ENCODE data around the gene FBXW9.
"Not testable (repeated sequence)": the region's sequence is repeated elsewhere in the genome, so short reads cannot be mapped to it uniquely, and the experiment has no call there.

The FBXW9 gene

GRCh38 chr19:12725612-12726011 is 29.2 kb upstream of the FBXW9 start:
- not testable (repeated sequence) for H3K4me1 ChIP-seq (ENCODE audit: control insufficient read depth, low read depth, low read length); H3K36me3 ChIP-seq (ENCODE audit: control insufficient read depth, insufficient read depth, low read length); H3K18ac ChIP-seq (ENCODE audit: low read length); H3K27me3 ChIP-seq (ENCODE audit: insufficient read depth, low read length, poor library complexity); H4K8ac ChIP-seq (ENCODE audit: low read depth, low read length); H3K4me3 ChIP-seq (ENCODE audit: low read length); H2BK120ac ChIP-seq (ENCODE audit: low read depth, low read length); H2BK5ac ChIP-seq (ENCODE audit: low read length); H2BK15ac ChIP-seq (replicated peaks; ENCODE audit: low read depth); H3K4ac ChIP-seq (ENCODE audit: low read depth, low read length); H3K23ac ChIP-seq (ENCODE audit: low read length); H3K56ac ChIP-seq (ENCODE audit: low read length); H3K27ac ChIP-seq (ENCODE audit: low read depth, low read length); DNase-seq; H3K9ac ChIP-seq (ENCODE audit: low read length); H4K5ac ChIP-seq (ENCODE audit: low read length); H3K79me1 ChIP-seq (ENCODE audit: low read length); H2AK5ac ChIP-seq (ENCODE audit: low read length); H3K4me2 ChIP-seq (ENCODE audit: low read length)
- peaks cover 27% of the 10 kb centered on the region for H3K79me2 ChIP-seq (ENCODE audit: control insufficient read depth, insufficient read depth, low read length)
- no CpG with 5 or more reads among the region's 10 CpGs for WGBS (ENCODE audit: extremely low coverage, insufficient coverage, low lambda C conversion rate)

- peak within 1 kb of the TSS; percentile 1 for H2BK5ac ChIP-seq (ENCODE audit: low read length)
- peaks cover 40% of the 10 kb centered on the region for H3K79me2 ChIP-seq (ENCODE audit: control insufficient read depth, insufficient read depth, low read length)
- H3K27me3 ChIP-seq (ENCODE audit: insufficient read depth, low read length, poor library complexity) = no peaks in the 10 kb centered on the region
- H4K5ac ChIP-seq (ENCODE audit: low read length) = peak within 1 kb of the TSS; percentile 34
- peak within 1 kb of the TSS; percentile 86 for H3K4me2 ChIP-seq (ENCODE audit: low read length)
- H3K4ac ChIP-seq (ENCODE audit: low read depth, low read length) = peak within 1 kb of the TSS; percentile 49
- peak within 1 kb of the TSS; percentile 80 for H3K4me3 ChIP-seq (ENCODE audit: low read length)
- H3K56ac ChIP-seq (ENCODE audit: low read length) = peak within 1 kb of the TSS; percentile 97
- peak within 1 kb of the TSS; percentile 91 for H4K8ac ChIP-seq (ENCODE audit: low read depth, low read length)
- no peaks in the 10 kb centered on the region for H3K4me1 ChIP-seq (ENCODE audit: control insufficient read depth, low read depth, low read length)
- DNase-seq = peak; percentile 91
- peaks cover 5% of the 10 kb centered on the region for H3K79me1 ChIP-seq (ENCODE audit: low read length)
- H2AK5ac ChIP-seq (ENCODE audit: low read length) = peak within 1 kb of the TSS; percentile 86
- peak within 1 kb of the TSS; percentile 33 for H3K27ac ChIP-seq (ENCODE audit: low read depth, low read length)
- H3K18ac ChIP-seq (ENCODE audit: low read length) = peak within 1 kb of the TSS; percentile 52
- H3K23ac ChIP-seq (ENCODE audit: low read length) = peak within 1 kb of the TSS; percentile 1
- peak within 1 kb of the TSS; percentile 97 for H3K9ac ChIP-seq (ENCODE audit: low read length)
- peaks cover 3% of the 10 kb centered on the region for H3K36me3 ChIP-seq (ENCODE audit: control insufficient read depth, insufficient read depth, low read length)
- no peak within 1 kb of the TSS for H2BK15ac ChIP-seq (replicated peaks; ENCODE audit: low read depth)
- H2BK120ac ChIP-seq (ENCODE audit: low read depth, low read length) = no peak within 1 kb of the TSS
- no CpG with 5 or more reads among the region's 28 CpGs for whole genome bisulfite sequencing (ENCODE audit: extremely low coverage, insufficient coverage, low lambda C conversion rate)
Measured at GRCh38 chr19:12723641-12724426, 27.4 kb upstream of the FBXW9 start, which contains the start of gene TNPO2. Gene TNPO2, minus strand, starts transcription at chr19:12723932. Its CDS starts 2,955 bp downstream, at chr19:12720977.

DNA sequence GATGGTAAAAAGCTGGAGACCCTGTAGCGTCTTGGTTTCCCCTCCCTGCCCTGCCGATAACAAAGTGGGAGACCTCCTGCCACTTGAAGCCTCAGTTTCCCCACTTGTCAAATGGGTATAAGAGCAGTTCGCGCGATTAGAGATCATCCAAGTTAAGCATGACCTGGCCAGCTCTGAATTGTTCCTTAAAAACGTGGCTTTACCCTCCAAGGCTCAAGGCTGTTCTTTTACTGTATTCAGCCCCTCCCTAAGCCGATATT is 26.9 kb upstream of the FBXW9 start:
- Histone ChIP-seq H3K4me3 (ENCODE audit: low read length) (peak overlapping the region; percentile 80), H3K18ac (ENCODE audit: low read length) (peak overlapping the region; percentile 52), H3K4me1 (ENCODE audit: control insufficient read depth, low read depth, low read length) (no peaks in the 10 kb centered on the region), H3K23ac (ENCODE audit: low read length) (peak overlapping the region; percentile 1), H4K8ac (ENCODE audit: low read depth, low read length) (peak overlapping the region; percentile 91), H2BK5ac (ENCODE audit: low read length) (peak overlapping the region; percentile 1), H2BK15ac (replicated peaks; ENCODE audit: low read depth) (no peak overlapping the region), H3K9ac (ENCODE audit: low read length) (peak overlapping the region; percentile 97), H4K5ac (ENCODE audit: low read length) (no peak overlapping the region), H3K27me3 (ENCODE audit: insufficient read depth, low read length, poor library complexity) (no peaks in the 10 kb centered on the region), H3K79me2 (ENCODE audit: control insufficient read depth, insufficient read depth, low read length) (peaks cover 44% of the 10 kb centered on the region), H3K36me3 (ENCODE audit: control insufficient read depth, insufficient read depth, low read length) (peaks cover 6% of the 10 kb centered on the region), H3K79me1 (ENCODE audit: low read length) (peaks cover 7% of the 10 kb centered on the region), H3K27ac (ENCODE audit: low read depth, low read length) (peak overlapping the region; percentile 25), H2AK5ac (ENCODE audit: low read length) (peak overlapping the region; percentile 3), H2BK120ac (ENCODE audit: low read depth, low read length) (no peak overlapping the region), H3K56ac (ENCODE audit: low read length) (peak overlapping the region; percentile 97), H3K4ac (ENCODE audit: low read depth, low read length) (peak overlapping the region; percentile 49), H3K4me2 (ENCODE audit: low read length) (peak overlapping the region; percentile 70)
- no CpG with 5 or more reads among the region's 7 CpGs for WGBS (ENCODE audit: extremely low coverage, insufficient coverage, low lambda C conversion rate)
- no peak for DNase-seq

DNA sequence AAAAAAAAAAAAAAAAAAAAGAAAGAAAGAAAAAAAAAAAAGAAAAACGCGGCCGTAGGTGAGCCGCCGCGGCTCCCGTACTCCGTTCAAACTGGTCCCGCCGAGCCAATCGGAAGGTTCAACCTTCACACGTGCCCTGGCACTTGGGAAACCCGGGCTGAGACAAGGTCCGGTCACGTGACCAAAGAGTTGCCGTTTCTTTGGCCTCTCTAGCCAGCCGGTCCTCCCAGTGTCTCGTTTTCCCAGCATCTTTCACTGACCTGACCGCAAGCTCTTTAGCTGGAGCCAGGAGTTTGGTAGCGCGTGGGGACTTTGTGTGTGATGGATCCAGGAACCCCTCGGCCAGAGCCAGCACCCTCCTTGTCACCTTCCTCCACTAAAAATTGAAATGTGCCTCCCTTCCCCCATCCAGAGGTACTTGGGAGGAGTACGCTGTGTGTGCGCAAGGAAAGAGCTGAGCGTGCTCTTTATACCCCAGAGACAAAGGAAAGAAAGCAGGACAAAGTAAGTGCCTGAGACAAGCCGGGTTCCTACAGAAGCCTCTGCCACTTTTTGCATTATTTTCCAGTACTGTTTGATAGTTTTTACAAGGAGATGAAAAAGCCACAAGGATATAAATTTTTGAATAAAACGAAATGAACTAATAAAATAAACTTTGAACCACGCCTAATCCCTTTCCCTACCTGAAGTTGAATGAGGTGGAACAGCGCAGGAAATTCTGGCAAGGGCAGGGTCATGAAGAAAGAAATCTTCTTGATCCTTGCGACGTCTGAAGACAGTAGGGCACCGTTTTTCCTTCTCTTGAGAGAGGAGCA is 26.3 kb upstream of the FBXW9 start:
- peak overlapping the region; percentile 52 for H3K18ac ChIP-seq (ENCODE audit: low read length)
- peak overlapping the region; percentile 92 for H3K4me3 ChIP-seq (ENCODE audit: low read length)
- no peak overlapping the region for H2BK15ac ChIP-seq (replicated peaks; ENCODE audit: low read depth)
- peak overlapping the region; percentile 99 for H3K9ac ChIP-seq (ENCODE audit: low read length)
- peak overlapping the region; percentile 86 for H2AK5ac ChIP-seq (ENCODE audit: low read length)
- peak overlapping the region; percentile 38 for H3K4ac ChIP-seq (ENCODE audit: low read depth, low read length)
- H3K27me3 ChIP-seq (ENCODE audit: insufficient read depth, low read length, poor library complexity) = no peaks in the 10 kb centered on the region
- H3K36me3 ChIP-seq (ENCODE audit: control insufficient read depth, insufficient read depth, low read length) = peaks cover 6% of the 10 kb centered on the region
- no peak overlapping the region for H2BK120ac ChIP-seq (ENCODE audit: low read depth, low read length)
- H3K79me2 ChIP-seq (ENCODE audit: control insufficient read depth, insufficient read depth, low read length) = peaks cover 44% of the 10 kb centered on the region
- peak overlapping the region; percentile 97 for H3K56ac ChIP-seq (ENCODE audit: low read length)
- peak overlapping the region; percentile 33 for H3K27ac ChIP-seq (ENCODE audit: low read depth, low read length)
- peak overlapping the region; percentile 70 for H3K4me2 ChIP-seq (ENCODE audit: low read length)
- H3K4me1 ChIP-seq (ENCODE audit: control insufficient read depth, low read depth, low read length) = no peaks in the 10 kb centered on the region
- no CpG with 5 or more reads among the region's 32 CpGs for WGBS (ENCODE audit: extremely low coverage, insufficient coverage, low lambda C conversion rate)
- H4K5ac ChIP-seq (ENCODE audit: low read length) = no peak overlapping the region
- no peak overlapping the region for H3K23ac ChIP-seq (ENCODE audit: low read length)
- H4K8ac ChIP-seq (ENCODE audit: low read depth, low read length) = peak overlapping the region; percentile 91
- H2BK5ac ChIP-seq (ENCODE audit: low read length) = no peak overlapping the region
- peaks cover 7% of the 10 kb centered on the region for H3K79me1 ChIP-seq (ENCODE audit: low read length)
- DNase-seq = peak; percentile 100

DNA sequence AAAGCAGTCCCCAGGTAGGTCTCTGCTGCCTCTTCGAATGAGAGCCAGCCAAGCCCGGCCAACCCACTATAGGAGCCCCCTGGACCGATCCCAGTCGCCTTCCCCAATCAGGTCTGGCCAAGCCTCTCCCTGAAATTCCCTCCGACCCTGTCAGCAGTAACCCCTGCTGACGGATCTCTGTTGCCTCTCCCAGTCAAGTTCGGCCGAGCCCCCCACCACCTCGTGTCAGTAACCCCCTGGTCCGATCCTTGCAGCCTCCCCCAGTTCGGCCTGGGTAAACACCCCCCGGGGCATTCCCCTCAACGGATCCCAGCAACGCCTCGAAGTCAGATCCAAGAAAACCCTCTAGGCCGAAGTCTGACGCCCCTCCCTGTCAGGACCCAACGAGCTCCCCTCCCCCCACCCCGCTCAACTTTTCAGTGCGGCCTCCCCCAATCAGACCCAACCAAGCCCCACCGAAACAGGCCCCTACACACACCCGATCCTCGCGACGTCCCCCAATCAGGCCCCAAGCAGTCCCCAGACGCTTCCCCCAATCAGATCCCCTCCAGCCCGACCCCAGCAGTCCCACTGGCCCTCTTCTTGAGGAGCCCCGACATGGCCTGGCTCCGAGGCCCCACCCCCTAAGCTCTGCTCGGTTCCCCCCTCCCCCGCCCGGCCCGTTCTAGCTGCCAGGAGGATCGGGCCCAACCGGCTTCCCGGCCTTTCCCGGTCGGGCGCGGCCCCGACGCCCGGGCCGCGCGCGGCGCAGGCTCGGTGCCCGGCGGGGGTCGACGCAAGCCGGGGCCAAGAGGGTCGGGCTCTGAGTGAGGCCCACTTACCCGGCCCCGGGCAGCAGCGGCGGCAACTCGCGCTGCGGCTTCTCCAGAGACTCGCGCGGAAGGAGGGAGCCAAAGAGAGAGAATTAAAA is 25.5 kb upstream of the FBXW9 start:
- Histone ChIP-seq H2AK5ac (ENCODE audit: low read length) (peak overlapping the region; percentile 93), H3K79me2 (ENCODE audit: control insufficient read depth, insufficient read depth, low read length) (peaks cover 44% of the 10 kb centered on the region), H3K18ac (ENCODE audit: low read length) (peak overlapping the region; percentile 98), H3K4ac (ENCODE audit: low read depth, low read length) (peak overlapping the region; percentile 100), H3K9ac (ENCODE audit: low read length) (peak overlapping the region; percentile 99), H3K56ac (ENCODE audit: low read length) (peak overlapping the region; percentile 96), H3K36me3 (ENCODE audit: control insufficient read depth, insufficient read depth, low read length) (peaks cover 6% of the 10 kb centered on the region), H3K79me1 (ENCODE audit: low read length) (peaks cover 8% of the 10 kb centered on the region), H3K27me3 (ENCODE audit: insufficient read depth, low read length, poor library complexity) (no peaks in the 10 kb centered on the region), H2BK5ac (ENCODE audit: low read length) (no peak overlapping the region), H2BK15ac (replicated peaks; ENCODE audit: low read depth) (no peak overlapping the region), H3K4me3 (ENCODE audit: low read length) (peak overlapping the region; percentile 92), H3K4me1 (ENCODE audit: control insufficient read depth, low read depth, low read length) (no peaks in the 10 kb centered on the region), H4K5ac (ENCODE audit: low read length) (no peak overlapping the region), H3K27ac (ENCODE audit: low read depth, low read length) (peak overlapping the region; percentile 95), H2BK120ac (ENCODE audit: low read depth, low read length) (peak overlapping the region; percentile 20), H4K8ac (ENCODE audit: low read depth, low read length) (no peak overlapping the region), H3K4me2 (ENCODE audit: low read length) (peak overlapping the region; percentile 75), H3K23ac (ENCODE audit: low read length) (peak overlapping the region; percentile 80)
- no CpG with 5 or more reads among the region's 65 CpGs for WGBS (ENCODE audit: extremely low coverage, insufficient coverage, low lambda C conversion rate)
- peak; percentile 90 for DNase-seq
